Breast epithelium (tissue), 4 donors: ENCODE data around the gene TRIM65. TPM values are rescaled to one million over a fixed set of nuclear protein-coding genes. Genes with fewer than 3 reads are reported as not detected.

ENCODE experiments used
- DNase-seq, 2 donors: peaks; one replicate each; pipeline ENCODE4 v3.0.0-alpha.2; 2019; ENCODE audit warnings: low spot score in 2 of 2
- H3K27ac ChIP-seq, 2 donors: fragments of 200-600 bp; sonication (generic) in 1 of 2; one replicate each; pipeline ENCODE4 v1.5.1; 2016 to 2019; ENCODE audit warnings: mild to moderate bottlenecking in 1 of 2
- H3K27me3 ChIP-seq, 2 donors: fragments of 200-600 bp; sonication (generic) in 1 of 2; one replicate each; pipeline versions ENCODE4 v1.5.1 to v1.6.0; 2017 to 2019; ENCODE audit warnings: control low read depth in 1 of 2, mild to moderate bottlenecking in 1 of 2
- H3K36me3 ChIP-seq: fragments of 200-600 bp; one replicate; pipeline ENCODE4 v1.5.1; 2019
- H3K4me1 ChIP-seq, 2 donors: fragments of 200-600 bp; sonication (generic); one replicate each; pipeline ENCODE4 v1.5.1; 2016 to 2019; ENCODE audit warnings: control low read depth in 1 of 2
- H3K4me3 ChIP-seq, 3 donors: fragments of 200-600 bp; sonication (generic); 1 replicate in 2 of 3; 2 replicates in 1 of 3; pipeline ENCODE4 v1.5.1; 2016 to 2019; ENCODE audit warnings: mild to moderate bottlenecking in 3 of 3, moderate library complexity in 2 of 3
- H3K9me3 ChIP-seq, 2 donors: fragments of 200-600 bp; sonication (generic) in 1 of 2; one replicate each; pipeline ENCODE4 v1.5.1; 2016 to 2019; ENCODE audit warnings: control low read depth in 1 of 2
- CTCF ChIP-seq, 3 donors: fragments of 450-650 bp; IDR thresholded peaks; one replicate each; pipeline ENCODE4 v1.5.1; 2016 to 2017; ENCODE audit warnings: antibody characterized with exemption in 3 of 3, mild to moderate bottlenecking in 3 of 3, moderate library complexity in 3 of 3
- POLR2A ChIP-seq: fragments of 450-650 bp; IDR thresholded peaks from one replicate; pipeline ENCODE4 v1.6.1; 2016; ENCODE audit warnings: antibody characterized with exemption, mild to moderate bottlenecking, moderate library complexity
- POLR2AphosphoS5 ChIP-seq, 3 donors: sonication (generic); formaldehyde crosslinking; IDR thresholded peaks; one replicate each; pipeline ENCODE4 v1.6.1; 2017; ENCODE audit warnings: antibody characterized with exemption in 3 of 3
- intact Hi-C: fragments of 100-400 bp; cut with DNase I; formaldehyde crosslinking; loops from one replicate; pipeline ENCODE4 v1.15.1; 2023; ENCODE audit warnings: low total_unique reads
- total RNA-seq, 3 donors: library from RNA; depleted of rRNA; stranded (reverse); fragments of >200 nt; gene quantifications; one replicate each; pipeline ENCODE4 v1.1.0, GENCODE V29; 2016

Gene TRIM65
- total RNA-seq, 3 donors from 2014 or later: 16.7 to 28.8 (median 23.3) TPM

DNA sequence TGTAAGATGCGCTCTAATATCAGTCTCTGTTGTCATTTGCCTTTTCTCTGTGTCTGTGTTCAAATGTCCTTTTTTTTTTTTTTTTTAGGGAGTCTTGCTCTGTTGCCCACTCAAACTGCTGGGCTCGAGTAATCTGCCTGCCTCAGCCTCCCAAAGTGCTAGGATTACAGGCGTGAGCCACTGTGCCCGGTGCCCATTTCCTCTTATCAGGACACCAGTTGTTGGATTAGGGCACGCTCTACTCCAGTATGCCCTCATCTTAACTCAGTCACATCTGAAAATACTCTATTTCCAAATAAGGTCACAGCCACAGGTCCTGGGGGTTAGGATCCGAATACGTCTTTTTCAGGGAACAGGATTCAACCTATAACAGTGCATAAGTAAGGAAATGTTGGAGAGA lies 16.5 kb downstream of the TRIM65 start:
- Histone ChIP-seq H3K36me3 (no peaks in the 10 kb centered on the region), H3K4me1 (peaks cover 5 to 18% of the 10 kb centered on the region in 2 donors), H3K9me3 (no peaks in the 10 kb centered on the region), H3K27me3 (no peaks in the 10 kb centered on the region), H3K27ac (no peak overlapping the region), H3K4me3 (no peak overlapping the region)
- intact Hi-C loops: no loop called here
- TF ChIP-seq CTCF (IDR thresholded peaks at IDR 0.05): no peak
- no peak for TF ChIP-seq POLR2AphosphoS5 (IDR thresholded peaks at IDR 0.05)
- TF ChIP-seq POLR2A: no peak
- no peak for DNase-seq

DNA sequence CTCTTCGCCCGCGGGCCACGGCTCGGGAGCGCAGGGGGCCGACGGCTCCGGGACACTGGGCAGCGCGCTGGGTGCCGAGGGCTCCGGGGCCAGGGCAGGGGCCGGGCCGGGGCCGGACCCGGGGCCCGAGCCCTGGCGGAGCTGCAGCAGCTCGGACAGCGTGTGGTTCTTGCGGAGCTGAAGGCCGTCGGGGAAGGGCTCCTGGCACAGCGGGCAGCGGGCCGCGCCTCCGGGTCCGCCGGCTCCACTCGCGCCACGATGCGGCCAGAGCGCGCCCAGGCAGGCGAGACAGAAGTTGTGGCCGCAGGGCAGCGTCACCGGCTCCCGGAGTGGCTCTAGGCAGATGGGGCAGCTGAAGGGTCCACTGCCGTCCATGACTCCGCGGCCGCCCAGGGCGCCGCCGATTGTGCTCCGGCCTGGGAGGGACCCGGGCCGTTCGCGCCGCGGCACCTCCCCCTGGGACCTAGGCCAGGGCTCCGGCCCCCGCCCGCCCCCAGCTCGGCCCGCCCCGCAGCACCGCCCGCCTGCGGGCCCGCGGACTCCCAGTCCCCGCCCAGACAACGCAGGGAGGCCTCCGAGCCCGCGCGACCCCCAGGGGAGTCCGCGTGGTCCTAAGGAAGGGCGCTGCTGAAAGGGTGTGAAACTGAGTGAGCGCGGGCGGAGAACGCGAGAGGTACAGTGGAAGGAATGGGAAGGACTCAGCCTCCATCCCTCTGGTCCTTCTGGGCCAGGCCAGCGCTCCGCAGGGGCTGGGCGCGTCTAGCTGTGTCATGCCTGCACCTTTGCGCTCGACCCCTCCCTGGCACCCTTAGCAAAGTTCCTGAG lies 18.4 kb downstream of the TRIM65 start, which contains the start of gene TRIM47:
Gene TRIM47, minus strand, starts transcription at position 408 of the 825 bp plus-strand sequence. Its CDS starts 33 bp downstream, at position 375.
- DNase-seq: peak in 1 of 2 donors; percentile 59
- H3K4me1 ChIP-seq: peaks cover 10 to 31% of the 10 kb centered on the region in 2 donors
- intact Hi-C loops: no loop called here

GRCh38 chr17:75877752-75878173 lies 19.0 kb downstream of the TRIM65 start:
- TF ChIP-seq CTCF (IDR thresholded peaks at IDR 0.05) (peak; percentile 42 to 54 (median 43)), POLR2AphosphoS5 (IDR thresholded peaks at IDR 0.05) (no peak), POLR2A (no peak)
- DNase-seq: peak; percentile 64 to 70
- Histone ChIP-seq H3K27ac (peak overlapping the region; percentile 95 to 97), H3K4me1 (peaks cover 15 to 37% of the 10 kb centered on the region in 2 donors), H3K9me3 (no peaks in the 10 kb centered on the region), H3K36me3 (no peaks in the 10 kb centered on the region), H3K4me3 (peak overlapping the region; percentile 58 to 94 (median 63)), H3K27me3 (no peaks in the 10 kb centered on the region)
- intact Hi-C loops: no loop called here

More for the DNA sequence above, 18.4 kb downstream of the TRIM65 start, which contains the start of gene TRIM47:
- Histone ChIP-seq H3K36me3 (no peaks in the 10 kb centered on the region), H3K9me3 (no peaks in the 10 kb centered on the region), H3K27me3 (no peaks in the 10 kb centered on the region), H3K27ac (peak within 1 kb of the TSS; percentile 95 to 97), H3K4me3 (peak within 1 kb of the TSS; percentile 58 to 94 (median 63))
- peak in 1 of 3 donors; percentile 20 for TF ChIP-seq CTCF (IDR thresholded peaks at IDR 0.05)
- TF ChIP-seq POLR2A: no peak
- peak in 2 of 3 donors; percentile 12 to 30 for TF ChIP-seq POLR2AphosphoS5 (IDR thresholded peaks at IDR 0.05)

- DNase-seq: peak; percentile 71 to 82
- intact Hi-C loops: no loop called here
- TF ChIP-seq POLR2A (no peak), CTCF (IDR thresholded peaks at IDR 0.05) (no peak), POLR2AphosphoS5 (IDR thresholded peaks at IDR 0.05) (peak in 2 of 3 donors; percentile 71 to 92)
- Histone ChIP-seq H3K4me3 (peak overlapping the region; percentile 58 to 94 (median 63)), H3K27me3 (no peaks in the 10 kb centered on the region), H3K4me1 (peaks cover 15 to 43% of the 10 kb centered on the region in 2 donors), H3K9me3 (no peaks in the 10 kb centered on the region), H3K27ac (peak overlapping the region; percentile 95 to 97), H3K36me3 (no peaks in the 10 kb centered on the region)
These were observed 19.6 kb downstream of the TRIM65 start for GRCh38 chr17:75876938-75877751.
